Endothelial cell of umbilical vein (primary cell): ENCODE measurements around the gene OTUD7B. TPM values are rescaled to one million over a fixed set of nuclear protein-coding genes. Genes with fewer than 3 reads are reported as not detected.

Experiments
- BruUV-seq: library from RNA; stranded (reverse); fragments of 400-500 nt; replicated peaks from 2 replicates; lab custom pipeline; 2021; lab: Mats Ljungman, UMichigan
- CTCF ChIA-PET: fragments of 300-600, 350-600 bp; sonication (Branson Sonifier 250); formaldehyde crosslinking; loops from one replicate; lab custom pipeline; 2021; ENCODE audit warnings: antibody characterized with exemption, inconsistent platforms; lab: Charles Lee
- POLR2A ChIA-PET: fragments of 300-600, 350-600 bp; sonication (Branson Sonifier 250); formaldehyde crosslinking; loops from one replicate; lab custom pipeline; 2021; ENCODE audit warnings: antibody characterized with exemption, inconsistent platforms; lab: Charles Lee
- DNase-seq: peaks from one replicate; pipeline ENCODE4 v3.0.0-alpha.2; 2011; ENCODE audit warnings: low read depth, low spot score
- FAIRE-seq: peaks from 2 replicates; lab custom pipeline; 2011; peaks lifted over from hg19 to GRCh38; lab: Jason Lieb, UNC
- H2AFZ ChIP-seq: 2 replicates; pipeline ENCODE4 v1.6.0; 2012; ENCODE audit warnings: low read depth, low read length, control low read depth, inconsistent platforms
- H3K27ac ChIP-seq: 2 replicates; pipeline ENCODE4 v1.5.1; 2011; ENCODE audit warnings: low read depth, mild to moderate bottlenecking, control low read depth, low read length, moderate library complexity; ENCODE audit not compliant: insufficient read depth
- H3K27me3 ChIP-seq, 2 experiments: 2 replicates each; pipeline versions ENCODE4 v1.6.0 to v1.6.1; 2011; ENCODE audit warnings: low read length in 2 of 2, mixed read lengths in 1 of 2; ENCODE audit not compliant: control insufficient read depth in 2 of 2, insufficient read depth in 2 of 2
- H3K36me3 ChIP-seq, 2 experiments: 2 replicates in 1 of 2; 3 replicates in 1 of 2; pipeline ENCODE4 v1.5.1; 2011; ENCODE audit warnings: low read length in 2 of 2, mild to moderate bottlenecking in 1 of 2, moderate library complexity in 1 of 2; ENCODE audit not compliant: control insufficient read depth in 2 of 2, insufficient read depth in 2 of 2; ENCODE audit errors: extremely low read depth in 1 of 2
- H3K4me1 ChIP-seq: 3 replicates; pipeline ENCODE4 v1.5.1; 2011; ENCODE audit warnings: mild to moderate bottlenecking, low read length; ENCODE audit not compliant: control insufficient read depth, insufficient read depth; ENCODE audit errors: extremely low read depth
- H3K4me2 ChIP-seq: 2 replicates; pipeline ENCODE4 v1.6.1; 2011; ENCODE audit warnings: low read length, control low read depth, mixed read lengths; ENCODE audit not compliant: insufficient read depth
- H3K4me3 ChIP-seq, 3 experiments: fragments of 200-600 bp in 1 of 3; sonication (generic), shearing (Covaris generic) in 1 of 3; replicated peaks in 1 of 3; 2 replicates each; pipeline ENCODE4 v1.5.1; 2011 to 2016; ENCODE audit warnings: control low read depth in 3 of 3, low read length in 3 of 3, mild to moderate bottlenecking in 2 of 3, inconsistent platforms in 1 of 3, low read depth in 1 of 3, moderate library complexity in 1 of 3; ENCODE audit not compliant: insufficient read depth in 1 of 3
- H3K79me2 ChIP-seq: 2 replicates; pipeline ENCODE4 v1.6.0; 2012; ENCODE audit warnings: low read length, inconsistent platforms; ENCODE audit not compliant: control insufficient read depth, insufficient read depth
- H3K9ac ChIP-seq: replicated peaks from 2 replicates; pipeline ENCODE3; 2011; ENCODE audit warnings: low read length, control low read depth; ENCODE audit not compliant: insufficient read depth; ENCODE audit errors: extremely low read depth
- H3K9me1 ChIP-seq: replicated peaks from 3 replicates; pipeline ENCODE4 v1.6.0; 2011; ENCODE audit warnings: mild to moderate bottlenecking, low read length; ENCODE audit not compliant: control insufficient read depth, insufficient read depth; ENCODE audit errors: extremely low read depth
- H3K9me3 ChIP-seq: replicated peaks from 2 replicates; pipeline ENCODE4 v1.5.1; 2012; ENCODE audit warnings: low read length, inconsistent platforms; ENCODE audit not compliant: control insufficient read depth, insufficient read depth
- H4K20me1 ChIP-seq: replicated peaks from 2 replicates; pipeline ENCODE3; 2011; ENCODE audit warnings: mild to moderate bottlenecking, low read length; ENCODE audit not compliant: control insufficient read depth, insufficient read depth; ENCODE audit errors: extremely low read depth
- FOS ChIP-seq: IDR thresholded peaks from 2 replicates; pipeline ENCODE4 v1.6.1; 2011; ENCODE audit warnings: mild to moderate bottlenecking, low read length, moderate library complexity, borderline replicate concordance; ENCODE audit not compliant: insufficient read depth
- JUN ChIP-seq: IDR thresholded peaks from 2 replicates; pipeline ENCODE4 v1.6.1; 2011; ENCODE audit warnings: borderline replicate concordance, low read depth; ENCODE audit not compliant: insufficient read length, insufficient read depth
- MYC ChIP-seq: IDR thresholded peaks from one replicate; pipeline ENCODE4 v1.6.1; 2011; ENCODE audit warnings: mild to moderate bottlenecking, low read depth, low read length
- POLR2A ChIP-seq: IDR thresholded peaks from 2 replicates; pipeline ENCODE4 v1.6.1; 2012; ENCODE audit warnings: low read depth, mild to moderate bottlenecking, control low read depth, low read length
- POLR2AphosphoS5 ChIP-seq: IDR thresholded peaks from 2 replicates; pipeline ENCODE4 v1.6.1; 2012; ENCODE audit warnings: low read depth, mild to moderate bottlenecking, control low read depth, low read length, moderate library complexity; ENCODE audit not compliant: insufficient read depth
- dilution Hi-C: fragments of 300-500 bp; cut with MboI; formaldehyde crosslinking; loops from one replicate; pipeline ENCODE4 v1.15.0; 2019; ENCODE audit warnings: low sequenced_read_pairs; ENCODE audit not compliant: extremely low pct_ligation_motif_present
- intact Hi-C: fragments of 100-400 bp; cut with micrococcal nuclease; formaldehyde crosslinking; loops from one replicate; pipeline ENCODE4 v1.10.0; 2022
- polyA plus RNA-seq, 4 experiments: library from polyadenylated mRNA; depleted of rRNA in 3 of 4; stranded (reverse) in 3 of 4; unstranded in 1 of 4; fragments of >200 nt; gene quantifications; 2 replicates each; pipeline versions ENCODE4 v1.2.1 to v1.2.3, GENCODE V29; 2011 to 2012; ENCODE audit warnings: missing spikeins in 1 of 4
- total RNA-seq: library from RNA; stranded (reverse); gene quantifications from 2 replicates; pipeline ENCODE4 v1.2.3, GENCODE V29; 2021
- TF ChIP-seq, protein P1 (sequence below): IDR thresholded peaks from 2 replicates; pipeline ENCODE4 v1.6.1; 2011; ENCODE audit not compliant: insufficient read depth, insufficient read length
- TF ChIP-seq, protein P2 (sequence below), 2 donors: IDR thresholded peaks; 1 replicate in 1 of 2; 2 replicates in 1 of 2; pipeline ENCODE4 v1.5.1; 2011; ENCODE audit warnings: low read length in 2 of 2, mild to moderate bottlenecking in 2 of 2, moderate library complexity in 2 of 2, control low read depth in 1 of 2, inconsistent platforms in 1 of 2, low read depth in 1 of 2; ENCODE audit not compliant: insufficient read depth in 1 of 2; ENCODE audit errors: extremely low read depth in 1 of 2

OTUD7B gene
- total and polyA plus RNA-seq, 2 donors (not counting 3 experiments of a cell fraction or from before 2014, with no cell fraction given) = 4.3 to 22.8 TPM

DNA sequence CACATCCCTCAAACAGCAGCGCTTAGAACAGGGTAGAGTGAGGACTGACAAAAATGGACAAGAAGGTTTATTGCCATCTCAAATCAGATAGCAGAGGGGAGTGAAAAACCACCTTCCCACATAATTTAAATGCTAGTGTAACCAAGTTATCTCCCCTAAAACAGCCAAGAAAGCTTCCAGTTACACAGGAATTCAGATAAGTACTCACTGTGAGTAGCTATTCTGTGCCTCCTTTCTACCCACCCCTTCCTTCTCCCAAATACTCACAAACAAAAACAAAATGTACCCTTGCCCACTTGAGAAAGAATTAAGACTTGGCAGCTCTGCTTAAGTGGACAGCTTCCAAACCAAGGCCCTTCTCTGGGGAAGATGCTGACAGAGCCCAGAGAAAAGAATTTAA lies 9.1 kb downstream of the OTUD7B start:
- DNase-seq (no peak), FAIRE-seq (no peak)
- Histone ChIP-seq H3K79me2 (peaks cover 42% of the 10 kb centered on the region), H3K9me3 (no peaks in the 10 kb centered on the region), H3K4me3 (no peak overlapping the region), H3K27ac (no peak overlapping the region), H2AFZ (no peak overlapping the region), H3K4me2 (no peak overlapping the region), H4K20me1 (peaks cover 2% of the 10 kb centered on the region), H3K9me1 (no peaks in the 10 kb centered on the region), H3K4me1 (peaks cover 5% of the 10 kb centered on the region), H3K36me3 (no peaks in the 10 kb centered on the region), H3K27me3 (no peaks in the 10 kb centered on the region), H3K9ac (no peak overlapping the region)
- dilution Hi-C loops = no loop called here
- no TSS peak for BruUV-seq
- POLR2A ChIA-PET = no interaction called here
- CTCF ChIA-PET = interaction anchor here (1.1 to 2.0 kb wide), 3 partner anchors 8 to 49 kb away, joined by 3 to 5 read pairs (median 4); no protein-coding TSS in a partner anchor
- intact Hi-C loops = no loop called here
- TF ChIP-seq POLR2A (no peak), FOS (no peak), MYC (no peak), POLR2AphosphoS5 (no peak), JUN (no peak)
- TF ChIP-seq, protein P1, sequence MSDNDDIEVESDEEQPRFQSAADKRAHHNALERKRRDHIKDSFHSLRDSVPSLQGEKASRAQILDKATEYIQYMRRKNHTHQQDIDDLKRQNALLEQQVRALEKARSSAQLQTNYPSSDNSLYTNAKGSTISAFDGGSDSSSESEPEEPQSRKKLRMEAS = no peak
- TF ChIP-seq, protein P2, sequence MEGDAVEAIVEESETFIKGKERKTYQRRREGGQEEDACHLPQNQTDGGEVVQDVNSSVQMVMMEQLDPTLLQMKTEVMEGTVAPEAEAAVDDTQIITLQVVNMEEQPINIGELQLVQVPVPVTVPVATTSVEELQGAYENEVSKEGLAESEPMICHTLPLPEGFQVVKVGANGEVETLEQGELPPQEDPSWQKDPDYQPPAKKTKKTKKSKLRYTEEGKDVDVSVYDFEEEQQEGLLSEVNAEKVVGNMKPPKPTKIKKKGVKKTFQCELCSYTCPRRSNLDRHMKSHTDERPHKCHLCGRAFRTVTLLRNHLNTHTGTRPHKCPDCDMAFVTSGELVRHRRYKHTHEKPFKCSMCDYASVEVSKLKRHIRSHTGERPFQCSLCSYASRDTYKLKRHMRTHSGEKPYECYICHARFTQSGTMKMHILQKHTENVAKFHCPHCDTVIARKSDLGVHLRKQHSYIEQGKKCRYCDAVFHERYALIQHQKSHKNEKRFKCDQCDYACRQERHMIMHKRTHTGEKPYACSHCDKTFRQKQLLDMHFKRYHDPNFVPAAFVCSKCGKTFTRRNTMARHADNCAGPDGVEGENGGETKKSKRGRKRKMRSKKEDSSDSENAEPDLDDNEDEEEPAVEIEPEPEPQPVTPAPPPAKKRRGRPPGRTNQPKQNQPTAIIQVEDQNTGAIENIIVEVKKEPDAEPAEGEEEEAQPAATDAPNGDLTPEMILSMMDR (IDR thresholded peaks at IDR 0.05; ENCODE audit: extremely low read depth in 1 of 2, insufficient read depth in 1 of 2, low read depth in 1 of 2, low read length in 2 of 2) = no peak
